ENCODE data around the gene MYH7B.

DNA sequence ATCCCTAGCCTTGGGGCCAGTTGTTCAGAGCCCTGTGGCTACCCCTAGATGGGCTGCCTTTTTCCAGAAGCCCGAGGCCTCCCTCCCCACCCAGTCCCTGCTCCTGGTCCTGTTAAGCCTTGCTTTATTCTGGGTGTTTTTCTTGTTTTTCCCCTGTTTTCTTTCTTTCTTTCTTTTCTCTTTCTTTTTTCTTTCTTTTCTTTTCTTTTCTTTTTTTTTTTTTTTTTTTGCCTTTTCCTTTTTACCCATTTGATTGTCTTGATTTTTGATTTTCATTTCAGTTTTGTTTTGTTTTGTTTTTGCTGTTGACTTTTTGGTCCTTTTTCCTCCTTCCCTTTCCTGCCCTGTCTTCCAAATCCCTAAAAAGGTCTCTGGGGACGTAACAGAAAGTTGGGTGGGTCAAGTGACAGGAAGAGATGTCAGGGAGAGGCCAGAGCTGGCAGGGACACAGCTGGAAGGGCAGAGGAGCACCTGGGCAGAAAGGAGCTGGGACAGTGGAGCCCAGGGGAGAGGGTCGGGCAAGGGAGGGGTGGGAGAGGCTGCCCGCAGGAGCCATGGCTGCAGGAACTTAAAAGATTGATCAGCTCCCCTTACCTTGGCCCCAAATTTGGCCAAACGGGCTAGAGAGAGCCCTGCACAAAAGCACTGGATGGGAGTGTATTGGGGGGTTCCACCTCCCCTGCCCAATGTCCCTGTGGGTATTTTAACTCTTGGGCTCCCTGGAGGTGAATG, 27.6 kb downstream of the MYH7B start:
- no peak for TF ChIP-seq POLR2AphosphoS5 (IDR thresholded peaks at IDR 0.05; ENCODE audit: low read depth)
- TF ChIP-seq, protein P1, sequence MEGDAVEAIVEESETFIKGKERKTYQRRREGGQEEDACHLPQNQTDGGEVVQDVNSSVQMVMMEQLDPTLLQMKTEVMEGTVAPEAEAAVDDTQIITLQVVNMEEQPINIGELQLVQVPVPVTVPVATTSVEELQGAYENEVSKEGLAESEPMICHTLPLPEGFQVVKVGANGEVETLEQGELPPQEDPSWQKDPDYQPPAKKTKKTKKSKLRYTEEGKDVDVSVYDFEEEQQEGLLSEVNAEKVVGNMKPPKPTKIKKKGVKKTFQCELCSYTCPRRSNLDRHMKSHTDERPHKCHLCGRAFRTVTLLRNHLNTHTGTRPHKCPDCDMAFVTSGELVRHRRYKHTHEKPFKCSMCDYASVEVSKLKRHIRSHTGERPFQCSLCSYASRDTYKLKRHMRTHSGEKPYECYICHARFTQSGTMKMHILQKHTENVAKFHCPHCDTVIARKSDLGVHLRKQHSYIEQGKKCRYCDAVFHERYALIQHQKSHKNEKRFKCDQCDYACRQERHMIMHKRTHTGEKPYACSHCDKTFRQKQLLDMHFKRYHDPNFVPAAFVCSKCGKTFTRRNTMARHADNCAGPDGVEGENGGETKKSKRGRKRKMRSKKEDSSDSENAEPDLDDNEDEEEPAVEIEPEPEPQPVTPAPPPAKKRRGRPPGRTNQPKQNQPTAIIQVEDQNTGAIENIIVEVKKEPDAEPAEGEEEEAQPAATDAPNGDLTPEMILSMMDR (conservative IDR thresholded peaks at IDR 0.05; ENCODE audit: low read depth in 2 of 2) = no peak
- no peak for TF ChIP-seq CREB1 (CRISPR knock-in tag; IDR thresholded peaks at IDR 0.05; ENCODE audit: low read depth)
- TF ChIP-seq, protein P2, sequence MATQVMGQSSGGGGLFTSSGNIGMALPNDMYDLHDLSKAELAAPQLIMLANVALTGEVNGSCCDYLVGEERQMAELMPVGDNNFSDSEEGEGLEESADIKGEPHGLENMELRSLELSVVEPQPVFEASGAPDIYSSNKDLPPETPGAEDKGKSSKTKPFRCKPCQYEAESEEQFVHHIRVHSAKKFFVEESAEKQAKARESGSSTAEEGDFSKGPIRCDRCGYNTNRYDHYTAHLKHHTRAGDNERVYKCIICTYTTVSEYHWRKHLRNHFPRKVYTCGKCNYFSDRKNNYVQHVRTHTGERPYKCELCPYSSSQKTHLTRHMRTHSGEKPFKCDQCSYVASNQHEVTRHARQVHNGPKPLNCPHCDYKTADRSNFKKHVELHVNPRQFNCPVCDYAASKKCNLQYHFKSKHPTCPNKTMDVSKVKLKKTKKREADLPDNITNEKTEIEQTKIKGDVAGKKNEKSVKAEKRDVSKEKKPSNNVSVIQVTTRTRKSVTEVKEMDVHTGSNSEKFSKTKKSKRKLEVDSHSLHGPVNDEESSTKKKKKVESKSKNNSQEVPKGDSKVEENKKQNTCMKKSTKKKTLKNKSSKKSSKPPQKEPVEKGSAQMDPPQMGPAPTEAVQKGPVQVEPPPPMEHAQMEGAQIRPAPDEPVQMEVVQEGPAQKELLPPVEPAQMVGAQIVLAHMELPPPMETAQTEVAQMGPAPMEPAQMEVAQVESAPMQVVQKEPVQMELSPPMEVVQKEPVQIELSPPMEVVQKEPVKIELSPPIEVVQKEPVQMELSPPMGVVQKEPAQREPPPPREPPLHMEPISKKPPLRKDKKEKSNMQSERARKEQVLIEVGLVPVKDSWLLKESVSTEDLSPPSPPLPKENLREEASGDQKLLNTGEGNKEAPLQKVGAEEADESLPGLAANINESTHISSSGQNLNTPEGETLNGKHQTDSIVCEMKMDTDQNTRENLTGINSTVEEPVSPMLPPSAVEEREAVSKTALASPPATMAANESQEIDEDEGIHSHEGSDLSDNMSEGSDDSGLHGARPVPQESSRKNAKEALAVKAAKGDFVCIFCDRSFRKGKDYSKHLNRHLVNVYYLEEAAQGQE (IDR thresholded peaks at IDR 0.05; ENCODE audit: unreplicated experiment) = no peak
- TF ChIP-seq JUNB (IDR thresholded peaks at IDR 0.05; ENCODE audit: unreplicated experiment) = no peak
- no peak for TF ChIP-seq EZH2 (IDR thresholded peaks at IDR 0.05; ENCODE audit: low read depth, unreplicated experiment)
- no peak for TF ChIP-seq EZH2phosphoT487 (IDR thresholded peaks at IDR 0.05; ENCODE audit: unreplicated experiment)
- TF ChIP-seq, protein P3, sequence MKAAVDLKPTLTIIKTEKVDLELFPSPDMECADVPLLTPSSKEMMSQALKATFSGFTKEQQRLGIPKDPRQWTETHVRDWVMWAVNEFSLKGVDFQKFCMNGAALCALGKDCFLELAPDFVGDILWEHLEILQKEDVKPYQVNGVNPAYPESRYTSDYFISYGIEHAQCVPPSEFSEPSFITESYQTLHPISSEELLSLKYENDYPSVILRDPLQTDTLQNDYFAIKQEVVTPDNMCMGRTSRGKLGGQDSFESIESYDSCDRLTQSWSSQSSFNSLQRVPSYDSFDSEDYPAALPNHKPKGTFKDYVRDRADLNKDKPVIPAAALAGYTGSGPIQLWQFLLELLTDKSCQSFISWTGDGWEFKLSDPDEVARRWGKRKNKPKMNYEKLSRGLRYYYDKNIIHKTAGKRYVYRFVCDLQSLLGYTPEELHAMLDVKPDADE (IDR thresholded peaks at IDR 0.05) = no peak

All from GM23338 (cell line).